ENCODE results near the gene TNRC18. TPM values are rescaled to one million over a fixed set of nuclear protein-coding genes. Genes with fewer than 3 reads are reported as not detected.

The TNRC18 gene
- total RNA-seq, 2 experiments from 2014 or later = 12.2 to 64.2 TPM

- no peak overlapping the region for H3K4me2 ChIP-seq (ENCODE audit: low read length)
- H3K79me2 ChIP-seq (ENCODE audit: insufficient read depth, low read depth, low read length) = no peaks in the 10 kb centered on the region
- BruUV-seq (replicated peaks) = no TSS peak
- ChIA-PET CTCF (ENCODE audit: unreplicated experiment) (no interaction called here), POLR2A (no interaction called here)
- no peak overlapping the region for H2AFZ ChIP-seq (ENCODE audit: low read length)
- peaks cover 9% of the 10 kb centered on the region; the same call in 1 of the 2 replicates for H3K36me3 ChIP-seq (ENCODE audit: insufficient read depth, low read length)
- peaks cover 10% of the 10 kb centered on the region for H3K4me1 ChIP-seq (ENCODE audit: insufficient read depth, low read length, poor library complexity, severe bottlenecking)
- H4K20me1 ChIP-seq (ENCODE audit: insufficient read depth, low read length) = no peaks in the 10 kb centered on the region
- no peaks in the 10 kb centered on the region for H3K9me2 ChIP-seq (ENCODE audit: insufficient read depth, low read length)
- H3K9me3 ChIP-seq (ENCODE audit: low read length) = no peaks in the 10 kb centered on the region
- TF ChIP-seq CTCF (conservative IDR thresholded peaks at IDR 0.05; ENCODE audit: low read length) (no peak), EZH2phosphoT487 (IDR thresholded peaks at IDR 0.05; ENCODE audit: borderline replicate concordance, low read depth, low read length) (no peak)
- intact Hi-C loops (cut with micrococcal nuclease; ENCODE audit: unreplicated experiment) = no loop called here
- no peak overlapping the region for H3K4me3 ChIP-seq (ENCODE audit: low read depth, low read length, poor library complexity, severe bottlenecking)
- H3K27ac ChIP-seq (ENCODE audit: low read depth, low read length, poor library complexity, severe bottlenecking) = no peak overlapping the region
- no peak for DNase-seq (ENCODE audit: low spot score)
Measured at GRCh38 chr7:5351507-5352265, 71.9 kb downstream of the TNRC18 start.

- no peak overlapping the region for H3K27ac ChIP-seq (ENCODE audit: low read depth, low read length, poor library complexity, severe bottlenecking)
- peaks cover 4% of the 10 kb centered on the region; the same call in 1 of the 2 replicates for H3K36me3 ChIP-seq (ENCODE audit: insufficient read depth, low read length)
- BruUV-seq (replicated peaks) = no TSS peak
- H3K4me1 ChIP-seq (ENCODE audit: insufficient read depth, low read length, poor library complexity, severe bottlenecking) = peaks cover 10% of the 10 kb centered on the region
- intact Hi-C loops (cut with micrococcal nuclease; ENCODE audit: unreplicated experiment) = no loop called here
- H2AFZ ChIP-seq (ENCODE audit: low read length) = no peak overlapping the region
- H3K4me2 ChIP-seq (ENCODE audit: low read length) = no peak overlapping the region
- POLR2A ChIA-PET = no interaction called here
- H3K9me2 ChIP-seq (ENCODE audit: insufficient read depth, low read length) = no peaks in the 10 kb centered on the region
- TF ChIP-seq EZH2phosphoT487 (IDR thresholded peaks at IDR 0.05; ENCODE audit: borderline replicate concordance, low read depth, low read length) (no peak), CTCF (conservative IDR thresholded peaks at IDR 0.05; ENCODE audit: low read length) (no peak)
- CTCF ChIA-PET (ENCODE audit: unreplicated experiment) = no interaction called here
- no peaks in the 10 kb centered on the region for H3K9me3 ChIP-seq (ENCODE audit: low read length)
- H4K20me1 ChIP-seq (ENCODE audit: insufficient read depth, low read length) = no peaks in the 10 kb centered on the region
- DNase-seq (ENCODE audit: low spot score) = no peak
- no peak overlapping the region for H3K4me3 ChIP-seq (ENCODE audit: low read depth, low read length, poor library complexity, severe bottlenecking)
- H3K79me2 ChIP-seq (ENCODE audit: insufficient read depth, low read depth, low read length) = no peaks in the 10 kb centered on the region
Measured at GRCh38 chr7:5350600-5351385, 72.8 kb downstream of the TNRC18 start.

GRCh38 chr7:5350174-5350463 is 73.5 kb downstream of the TNRC18 start:
- ChIA-PET CTCF (ENCODE audit: unreplicated experiment) (no interaction called here), POLR2A (no interaction called here)
- no peaks in the 10 kb centered on the region for H3K9me2 ChIP-seq (ENCODE audit: insufficient read depth, low read length)
- H4K20me1 ChIP-seq (ENCODE audit: insufficient read depth, low read length) = no peaks in the 10 kb centered on the region
- H3K9me3 ChIP-seq (ENCODE audit: low read length) = no peaks in the 10 kb centered on the region
- no peak overlapping the region for H3K4me2 ChIP-seq (ENCODE audit: low read length)
- no peak for DNase-seq (ENCODE audit: low spot score)
- H3K4me1 ChIP-seq (ENCODE audit: insufficient read depth, low read length, poor library complexity, severe bottlenecking) = peaks cover 7% of the 10 kb centered on the region
- no peak overlapping the region for H3K27ac ChIP-seq (ENCODE audit: low read depth, low read length, poor library complexity, severe bottlenecking)
- no peak overlapping the region for H2AFZ ChIP-seq (ENCODE audit: low read length)
- no peak overlapping the region for H3K4me3 ChIP-seq (ENCODE audit: low read depth, low read length, poor library complexity, severe bottlenecking)
- intact Hi-C loops (cut with micrococcal nuclease; ENCODE audit: unreplicated experiment) = no loop called here
- no TSS peak for BruUV-seq (replicated peaks)
- no peaks in the 10 kb centered on the region for H3K79me2 ChIP-seq (ENCODE audit: insufficient read depth, low read depth, low read length)
- peaks cover 4% of the 10 kb centered on the region; the same call in 1 of the 2 replicates for H3K36me3 ChIP-seq (ENCODE audit: insufficient read depth, low read length)
- TF ChIP-seq CTCF (conservative IDR thresholded peaks at IDR 0.05; ENCODE audit: low read length) (no peak), EZH2phosphoT487 (IDR thresholded peaks at IDR 0.05; ENCODE audit: borderline replicate concordance, low read depth, low read length) (no peak)
